ENCODE results near the gene TXNDC16.

- TF ChIP-seq ZNF114 (tag by site-specific recombination; IDR thresholded peaks at IDR 0.05) (no peak), ZNF394 (tag by site-specific recombination; IDR thresholded peaks at IDR 0.05; ENCODE audit: borderline replicate concordance) (no peak)
Measured at GRCh38 chr14:52551205-52551604, 1.1 kb downstream of the TXNDC16 start.

Data from HEK293 (cell line).